Stimulated activated CD4-positive, alpha-beta T cell treated with anti-CD3 and anti-CD28 coated beads, TNF-alpha, amount 100 ng/mL, for 1 hour (primary cell): Measurements from ENCODE around the gene VPS11.
"Not testable (repeated sequence)": the region's sequence is repeated elsewhere in the genome, so short reads cannot be mapped to it uniquely, and the experiment has no call there.

Experiments
- DNase-seq, 3 donors: peaks; one replicate each; pipeline ENCODE4 v3.0.0-alpha.2; 2020; ENCODE audit warnings: low read depth in 3 of 3, low spot score in 1 of 3

VPS11 gene

GRCh38 chr11:119101759-119102423 is 34.3 kb downstream of the VPS11 start, which contains the start of gene DPAGT1:
Gene DPAGT1, minus strand, starts transcription at chr11:119101853. Its CDS starts 198 bp downstream, at chr11:119101655.
- DNase-seq: peak; percentile 60 to 72 (median 65)

GRCh38 chr11:119103161-119103664 is 35.6 kb downstream of the VPS11 start:
- DNase-seq: not testable (repeated sequence)

- DNase-seq: no peak
These were observed 36.2 kb downstream of the VPS11 start for GRCh38 chr11:119103793-119104192.

GRCh38 chr11:119106564-119107537 is 39.2 kb downstream of the VPS11 start, which contains the start of gene C2CD2L:
Gene C2CD2L, plus strand, starts transcription at chr11:119107344. Its CDS starts 398 bp downstream, at chr11:119107742.
- DNase-seq: peak; percentile 66 to 83 (median 75)

- DNase-seq: no peak
These were observed 40.0 kb downstream of the VPS11 start for GRCh38 chr11:119107538-119108145.

- DNase-seq: no peak
These were observed 40.7 kb downstream of the VPS11 start for GRCh38 chr11:119108146-119108856.

GRCh38 chr11:119108857-119109221 is 41.2 kb downstream of the VPS11 start:
- no peak for DNase-seq

- DNase-seq: no peak
These were observed 42.2 kb downstream of the VPS11 start for GRCh38 chr11:119109843-119110242.

GRCh38 chr11:119110439-119110838 is 42.8 kb downstream of the VPS11 start:
- DNase-seq: no peak

GRCh38 chr11:119111361-119111925 is 43.8 kb downstream of the VPS11 start:
- no peak for DNase-seq

GRCh38 chr11:119112314-119113020 is 44.8 kb downstream of the VPS11 start:
- DNase-seq: no peak

GRCh38 chr11:119113716-119114115 is 46.1 kb downstream of the VPS11 start:
- DNase-seq: no peak

GRCh38 chr11:119114351-119114750 is 46.7 kb downstream of the VPS11 start:
- no peak for DNase-seq

- DNase-seq: peak in 1 of 3 donors; percentile 26
These were observed 48.0 kb downstream of the VPS11 start for GRCh38 chr11:119115484-119116234.

- DNase-seq: no peak
These were observed 48.6 kb downstream of the VPS11 start for GRCh38 chr11:119116235-119116594.

GRCh38 chr11:119116601-119117000 is 49.0 kb downstream of the VPS11 start:
- DNase-seq: no peak

- no peak for DNase-seq
These were observed 49.5 kb downstream of the VPS11 start for GRCh38 chr11:119117004-119117706.

- no peak for DNase-seq
These were observed 50.6 kb downstream of the VPS11 start for GRCh38 chr11:119118227-119118626.
